HG02870 (cell line): Measurements from ENCODE around the gene EXOC4.

Experiments
- ATAC-seq: cut with Tn5 transposase; IDR thresholded peaks from one replicate; pipeline ENCODE4 v1.9.1; 2021; ENCODE audit warnings: mild to moderate bottlenecking, moderate library complexity; ENCODE audit not compliant: unreplicated experiment

EXOC4 gene

DNA sequence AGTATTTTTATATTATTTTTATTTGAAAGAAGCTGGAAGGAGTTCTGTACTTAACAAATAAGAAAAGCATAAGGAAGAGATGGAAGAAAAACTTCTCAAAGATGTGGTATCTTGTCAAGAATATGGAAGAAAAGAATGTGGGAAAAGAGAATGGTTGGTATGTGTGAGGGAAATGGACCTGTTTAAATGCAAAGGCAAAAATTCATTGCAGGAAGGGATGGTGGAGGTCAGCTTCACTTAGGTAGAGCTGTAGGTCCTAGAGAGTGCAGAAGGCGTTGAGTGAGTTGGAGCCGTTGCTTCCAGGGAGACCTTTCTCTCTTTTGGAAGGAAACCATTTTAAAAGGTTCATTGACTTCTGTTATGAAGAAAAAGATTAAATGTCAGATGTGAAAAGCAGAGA is 107.3 kb downstream of the EXOC4 start:
- no peak for ATAC-seq

DNA sequence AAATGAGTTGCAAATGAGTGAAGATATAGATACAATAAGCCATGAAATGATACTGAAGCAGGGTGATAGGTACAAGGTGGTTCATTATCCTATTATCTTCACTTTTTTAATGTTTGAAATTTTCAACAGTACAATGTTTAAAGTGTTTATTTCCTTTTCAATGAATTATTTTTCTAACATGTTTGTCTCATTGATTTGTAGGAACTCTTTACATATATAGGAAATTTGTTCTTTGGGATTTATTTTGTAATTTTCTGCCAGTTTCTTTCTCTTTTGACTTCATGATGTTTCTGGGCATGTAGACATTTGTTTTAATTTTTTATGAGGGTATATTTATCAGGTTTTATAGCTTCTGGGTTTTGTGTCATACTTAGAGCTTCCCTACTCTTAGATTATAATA is 108.9 kb downstream of the EXOC4 start:
- no peak for ATAC-seq

DNA sequence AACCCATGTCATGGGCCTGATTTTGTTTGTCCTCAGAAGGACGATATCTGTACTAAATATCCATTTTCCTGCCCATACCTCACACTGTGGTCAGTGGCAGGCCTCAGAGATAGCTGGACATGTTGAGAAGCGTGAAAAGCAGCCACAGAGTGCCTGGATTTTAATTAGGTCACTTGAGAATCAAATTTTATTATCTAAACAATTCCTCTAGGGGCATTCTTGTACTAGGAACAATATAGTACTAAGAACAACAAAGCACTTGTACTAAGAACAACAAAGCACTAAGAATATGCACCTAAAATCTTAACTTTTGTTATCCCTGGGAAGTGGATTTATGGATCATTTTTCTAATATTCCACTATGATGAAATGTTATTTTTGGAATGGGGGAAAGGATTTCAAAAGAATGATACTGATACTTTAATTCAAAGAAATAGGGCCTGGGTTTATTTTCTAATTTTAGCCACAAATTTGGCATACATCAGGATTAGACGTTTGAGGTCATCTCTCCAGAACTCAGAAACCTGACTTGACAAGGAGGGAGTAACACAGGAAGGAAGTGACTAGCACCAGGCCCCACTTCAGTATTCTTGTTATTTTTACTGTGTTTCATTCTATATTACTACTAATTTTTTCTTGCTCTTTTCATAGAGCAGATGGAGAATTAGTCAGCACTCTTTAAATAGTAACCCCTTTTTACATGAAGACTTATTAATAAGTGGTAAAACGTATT is 112.2 kb downstream of the EXOC4 start:
- ATAC-seq, result no peak

DNA sequence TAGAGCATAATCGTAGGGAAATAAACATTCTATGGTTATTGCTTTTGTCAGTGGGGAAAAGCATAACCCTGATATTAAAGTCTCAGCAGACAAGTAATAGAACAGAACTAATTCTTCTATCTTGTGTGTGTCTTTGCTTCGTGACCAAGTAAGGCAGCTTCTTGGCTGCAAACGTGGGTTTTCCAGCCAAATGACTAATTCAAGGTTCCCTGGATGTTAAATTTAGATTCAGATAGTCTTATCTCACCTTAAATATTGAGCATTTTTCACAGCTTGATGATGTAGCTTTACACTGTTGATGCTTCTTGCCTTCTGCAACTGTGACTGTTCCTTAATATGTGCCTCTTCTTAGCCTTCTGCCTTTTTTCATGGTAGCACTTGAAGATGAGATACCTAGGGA is 113.0 kb downstream of the EXOC4 start:
- no peak for ATAC-seq

- no peak for ATAC-seq
Measured at GRCh38 chr7:133367561-133367960, 114.7 kb downstream of the EXOC4 start.

DNA sequence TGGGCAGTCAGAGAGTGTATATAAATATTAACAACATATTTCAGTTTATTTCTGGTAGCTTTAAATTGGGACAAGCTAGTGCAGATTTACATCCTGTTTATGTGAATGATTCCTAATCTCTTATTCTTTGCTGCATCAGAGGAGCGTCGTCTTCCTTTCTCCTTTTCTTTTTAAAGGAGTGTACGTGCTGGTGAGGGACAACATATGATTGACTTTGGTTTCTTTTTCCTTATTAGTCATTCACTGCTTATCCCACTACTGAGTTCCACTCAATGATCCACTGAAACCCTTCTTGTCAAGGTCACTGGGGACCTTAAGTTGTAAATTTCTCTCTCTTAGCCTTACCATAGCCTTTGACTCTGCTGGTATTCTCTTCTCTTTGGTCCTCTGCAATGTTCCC is 116.3 kb downstream of the EXOC4 start:
- no peak for ATAC-seq

- ATAC-seq, result no peak
Measured at GRCh38 chr7:133371616-133372015, 118.7 kb downstream of the EXOC4 start.

DNA sequence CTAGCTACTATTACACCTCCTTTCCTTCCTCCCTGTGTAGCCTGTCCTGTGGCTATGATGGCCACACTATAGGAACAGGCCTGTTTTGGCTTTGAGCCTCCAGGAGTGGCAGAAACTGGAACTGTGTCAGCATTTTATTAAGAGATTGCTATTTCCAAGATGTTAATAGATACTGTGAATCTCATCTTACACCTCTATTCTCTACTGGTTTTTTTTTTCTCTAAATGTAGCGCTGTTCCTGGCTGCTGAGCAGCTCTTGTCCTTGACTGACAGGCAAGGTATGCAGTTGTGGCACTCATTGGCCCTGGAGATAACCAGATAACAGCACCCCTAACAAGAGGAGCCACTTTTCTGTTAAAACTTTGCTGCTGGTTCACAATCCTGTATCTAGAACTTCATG is 119.5 kb downstream of the EXOC4 start:
- no peak for ATAC-seq

- no peak for ATAC-seq
Measured at GRCh38 chr7:133376514-133376913, 123.6 kb downstream of the EXOC4 start.

- no peak for ATAC-seq
Measured at GRCh38 chr7:133381965-133382364, 129.1 kb downstream of the EXOC4 start.

GRCh38 chr7:133382775-133383559 is 130.1 kb downstream of the EXOC4 start:
- no peak for ATAC-seq

DNA sequence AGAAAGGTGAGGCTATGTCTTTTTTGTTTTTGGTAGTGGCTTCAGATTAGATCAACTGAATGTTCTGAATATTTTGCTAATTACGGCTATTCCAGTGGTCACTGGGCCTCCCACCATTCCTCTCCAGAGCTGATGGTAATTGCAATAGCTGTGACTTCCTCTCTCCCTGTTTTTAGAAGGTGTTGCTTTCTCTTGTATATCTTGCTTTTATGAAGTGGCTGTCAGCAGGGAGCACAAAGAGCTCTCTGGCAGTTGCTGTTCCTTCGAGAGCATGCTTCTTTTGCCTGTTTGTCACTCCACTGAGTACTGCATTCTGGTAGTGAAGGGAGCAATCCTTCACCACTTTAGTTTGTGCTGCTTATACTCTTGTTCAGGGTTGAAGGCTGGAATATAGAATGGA is 133.3 kb downstream of the EXOC4 start:
- ATAC-seq, result no peak

DNA sequence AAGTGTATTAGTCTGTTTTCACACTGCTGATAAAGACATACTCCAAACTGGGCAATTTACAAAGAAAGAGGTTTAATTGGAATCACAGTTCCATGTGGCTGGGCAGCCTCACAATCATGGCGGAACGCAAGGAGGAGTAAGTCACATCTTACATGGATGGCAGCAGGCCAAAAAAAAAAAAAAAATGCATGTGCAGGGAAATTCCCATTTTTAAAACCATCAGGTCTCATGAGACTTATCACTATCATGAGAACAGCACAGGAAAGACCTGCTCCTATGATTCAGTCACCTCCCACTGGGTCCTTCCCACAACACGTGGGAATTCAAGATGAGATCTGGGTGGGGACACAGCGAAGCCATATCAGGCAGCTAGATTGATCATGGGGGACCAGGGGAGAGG is 136.8 kb downstream of the EXOC4 start:
- ATAC-seq, result no peak

- ATAC-seq, result no peak
Measured at GRCh38 chr7:133391206-133391605, 138.3 kb downstream of the EXOC4 start.

GRCh38 chr7:133394369-133394768 is 141.5 kb downstream of the EXOC4 start:
- no peak for ATAC-seq

DNA sequence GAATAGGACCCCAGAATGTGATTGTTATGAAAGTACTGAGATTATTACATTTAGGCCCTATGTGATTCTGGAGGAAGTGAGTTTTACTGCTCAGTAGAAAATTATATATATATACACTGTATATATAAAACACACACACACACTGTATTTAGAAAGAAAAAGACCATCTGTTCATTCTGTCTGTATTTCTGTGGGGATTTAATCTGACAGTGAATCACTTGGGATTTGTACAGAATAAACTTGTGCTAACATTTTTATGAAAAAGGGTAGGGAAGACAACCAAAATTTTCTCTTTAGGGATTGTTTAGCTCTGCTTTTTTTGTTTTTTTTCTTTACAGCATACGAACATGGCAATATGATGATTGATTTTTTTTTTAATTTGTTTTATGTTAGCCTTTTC is 142.7 kb downstream of the EXOC4 start:
- no peak for ATAC-seq

GRCh38 chr7:133398506-133398905 is 145.6 kb downstream of the EXOC4 start:
- no peak for ATAC-seq

- ATAC-seq, result no peak
Measured at GRCh38 chr7:133401225-133401624, 148.3 kb downstream of the EXOC4 start.

DNA sequence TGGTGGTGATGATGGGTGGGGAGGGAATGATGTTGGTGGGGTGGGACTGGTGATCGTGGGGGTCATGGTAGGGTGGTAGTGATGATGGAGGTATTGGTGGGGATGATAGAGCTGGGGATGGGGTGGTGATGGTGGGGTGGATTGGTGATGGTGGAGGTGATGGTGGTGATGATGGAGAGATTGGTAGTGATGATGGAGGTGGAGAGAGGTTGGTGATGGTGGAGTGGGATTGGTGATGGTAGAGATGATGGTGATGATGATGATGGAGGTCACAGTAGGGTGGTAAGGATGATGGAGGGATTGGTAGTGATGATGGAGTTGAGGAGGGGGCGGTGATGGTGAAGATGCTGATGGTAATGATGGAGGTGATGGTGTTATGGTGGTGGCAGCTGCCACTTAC is 155.3 kb downstream of the EXOC4 start:
- no peak for ATAC-seq

GRCh38 chr7:133409421-133409820 is 156.5 kb downstream of the EXOC4 start:
- no peak for ATAC-seq

DNA sequence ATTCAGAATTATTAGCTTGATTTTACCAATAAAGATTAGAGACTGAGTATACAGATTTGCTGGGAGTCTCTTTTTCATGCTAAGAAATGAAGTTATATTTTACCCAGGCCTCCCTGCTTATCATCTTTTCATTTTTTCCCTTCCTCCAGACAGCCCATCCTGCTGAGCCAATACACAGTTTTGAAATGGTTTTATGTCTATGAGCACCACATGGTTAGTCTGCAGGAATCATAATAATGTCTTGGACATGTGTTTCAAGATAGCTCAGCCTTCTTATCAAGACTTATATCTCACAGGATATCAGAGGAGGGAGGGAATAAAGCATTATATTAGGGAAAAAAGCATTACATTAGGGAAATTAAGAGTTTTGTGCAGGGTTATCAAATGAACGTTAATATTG is 157.1 kb downstream of the EXOC4 start:
- no peak for ATAC-seq

GRCh38 chr7:133411395-133411794 is 158.5 kb downstream of the EXOC4 start:
- no peak for ATAC-seq
